Stomach smooth muscle (tissue), 2 donors: Measurements from ENCODE around the gene LRRC8A.
"Not testable (repeated sequence)": the region's sequence is repeated elsewhere in the genome, so short reads cannot be mapped to it uniquely, and the experiment has no call there.

ENCODE experiments used
- H3K27ac ChIP-seq: one replicate; pipeline ENCODE4 v1.7.0; 2013; ENCODE audit warnings: mild to moderate bottlenecking, low read length, inconsistent platforms
- H3K27me3 ChIP-seq, 2 donors: one replicate each; pipeline ENCODE4 v1.7.0; 2013; ENCODE audit warnings: low read length in 2 of 2; ENCODE audit not compliant: insufficient read depth in 2 of 2, control insufficient read depth in 1 of 2
- H3K36me3 ChIP-seq, 2 donors: one replicate each; pipeline ENCODE4 v1.7.0; 2013; ENCODE audit warnings: low read length in 2 of 2; ENCODE audit not compliant: control insufficient read depth in 2 of 2, insufficient read depth in 2 of 2
- H3K4me1 ChIP-seq: one replicate; pipeline ENCODE4 v1.7.0; 2013; ENCODE audit warnings: low read length; ENCODE audit not compliant: control insufficient read depth, insufficient read depth
- H3K4me3 ChIP-seq, 2 donors: one replicate each; pipeline ENCODE4 v1.7.0; 2013; ENCODE audit warnings: low read length in 2 of 2
- H3K9ac ChIP-seq, 2 donors: one replicate each; pipeline ENCODE4 v1.7.0; 2013; ENCODE audit warnings: low read length in 2 of 2, mild to moderate bottlenecking in 1 of 2
- H3K9me3 ChIP-seq, 2 donors: one replicate each; pipeline ENCODE4 v1.7.0; 2013; ENCODE audit warnings: low read length in 2 of 2; ENCODE audit not compliant: control insufficient read depth in 2 of 2
- donor health status: healthy.
- donor health status: Pancreatic carcinoma.

The LRRC8A gene

GRCh38 chr9:128943832-128944620, 62.1 kb downstream of the LRRC8A start:
- Histone ChIP-seq H3K4me3 (no peak overlapping the region), H3K27ac (no peak overlapping the region), H3K36me3 (peaks cover 2 to 13% of the 10 kb centered on the region in 2 donors), H3K9me3 (no peaks in the 10 kb centered on the region), H3K9ac (no peak overlapping the region), H3K27me3 (no peaks in the 10 kb centered on the region), H3K4me1 (peaks cover 34% of the 10 kb centered on the region)

- peaks cover 34% of the 10 kb centered on the region for H3K4me1 ChIP-seq
- H3K36me3 ChIP-seq: peaks cover 2 to 13% of the 10 kb centered on the region in 2 donors
Observed at GRCh38 chr9:128944966-128945365, 63.0 kb downstream of the LRRC8A start.

GRCh38 chr9:128945798-128946501, 64.0 kb downstream of the LRRC8A start:
- H3K36me3 ChIP-seq: peaks cover 2 to 13% of the 10 kb centered on the region in 2 donors
- no peak overlapping the region for H3K27ac ChIP-seq
- H3K4me1 ChIP-seq: peaks cover 32% of the 10 kb centered on the region
- no peaks in the 10 kb centered on the region for H3K9me3 ChIP-seq
- H3K27me3 ChIP-seq: no peaks in the 10 kb centered on the region
- H3K4me3 ChIP-seq: no peak overlapping the region
- no peak overlapping the region for H3K9ac ChIP-seq

More at GRCh38 chr9:128944966-128945365, 63.0 kb downstream of the LRRC8A start:
- H3K4me3 ChIP-seq, H3K27me3 ChIP-seq, H3K9ac ChIP-seq, H3K9me3 ChIP-seq, H3K27ac ChIP-seq: not testable (repeated sequence)

- peak overlapping the region; percentile 88 to 92 for H3K9ac ChIP-seq
- H3K9me3 ChIP-seq: no peaks in the 10 kb centered on the region
- peaks cover 29% of the 10 kb centered on the region for H3K4me1 ChIP-seq
- H3K4me3 ChIP-seq: peak overlapping the region; percentile 74 to 91
- H3K27me3 ChIP-seq: no peaks in the 10 kb centered on the region
- H3K27ac ChIP-seq: peak overlapping the region; percentile 88
- H3K36me3 ChIP-seq: peaks cover 2 to 13% of the 10 kb centered on the region in 2 donors
Observed at GRCh38 chr9:128946571-128947276, 64.8 kb downstream of the LRRC8A start.

- Histone ChIP-seq H3K4me1 (peaks cover 29% of the 10 kb centered on the region), H3K9me3 (no peaks in the 10 kb centered on the region), H3K9ac (peak overlapping the region; percentile 88 to 92), H3K4me3 (peak overlapping the region; percentile 74 to 91), H3K27me3 (no peaks in the 10 kb centered on the region), H3K27ac (peak overlapping the region; percentile 88), H3K36me3 (peaks cover 2 to 13% of the 10 kb centered on the region in 2 donors)
Observed at GRCh38 chr9:128947277-128947526, 65.3 kb downstream of the LRRC8A start.

GRCh38 chr9:128947527-128948301, 65.8 kb downstream of the LRRC8A start, which contains the start of the genes DOLK and NUP188:
Gene DOLK (minus strand): TSS chr9:128947603. CDS start chr9:128947303, 300 bp downstream.
Gene NUP188 (plus strand): TSS chr9:128947699. CDS start chr9:128947720, 21 bp downstream.
- peak within 1 kb of the TSS; percentile 88 to 92 for H3K9ac ChIP-seq
- peaks cover 29% of the 10 kb centered on the region for H3K4me1 ChIP-seq

GRCh38 chr9:128961403-128961802, 79.5 kb downstream of the LRRC8A start:
- not testable (repeated sequence) for H3K9ac ChIP-seq, H3K4me1 ChIP-seq, H3K4me3 ChIP-seq, H3K9me3 ChIP-seq, H3K27me3 ChIP-seq, H3K27ac ChIP-seq
- peaks cover 17 to 25% of the 10 kb centered on the region in 2 donors for H3K36me3 ChIP-seq

More at GRCh38 chr9:128947527-128948301, 65.8 kb downstream of the LRRC8A start, which contains the start of the genes DOLK and NUP188:
- H3K36me3 ChIP-seq: peaks cover 2 to 11% of the 10 kb centered on the region in 2 donors
- H3K9me3 ChIP-seq: no peaks in the 10 kb centered on the region
- peak within 1 kb of the TSS; percentile 74 to 91 for H3K4me3 ChIP-seq
- peak within 1 kb of the TSS; percentile 88 for H3K27ac ChIP-seq
- H3K27me3 ChIP-seq: no peaks in the 10 kb centered on the region
